H1 (cell line): ENCODE measurements around the gene MATN4. TPM values are rescaled to one million over a fixed set of nuclear protein-coding genes. Genes with fewer than 3 reads are reported as not detected.

Source experiments
- CTCF ChIA-PET: fragments of 300-600 bp; sonication (Branson Sonifier 250); formaldehyde crosslinking; loops from one replicate; lab custom pipeline; 2021; ENCODE audit not compliant: partially characterized antibody; lab: Charles Lee
- POLR2A ChIA-PET: fragments of 300-600 bp; sonication (Branson Sonifier 250); formaldehyde crosslinking; loops from one replicate; lab custom pipeline; 2021; ENCODE audit warnings: inconsistent platforms; ENCODE audit not compliant: partially characterized antibody; lab: Charles Lee
- DNase-seq, 2 experiments: peaks; one replicate each; pipeline versions ENCODE4 v3.0.0 to v3.0.0-alpha.2; 2010 to 2022; ENCODE audit warnings: low spot score in 2 of 2, low read depth in 1 of 2, mixed read lengths in 1 of 2
- FAIRE-seq: peaks from 2 replicates; lab custom pipeline; 2011; peaks lifted over from hg19 to GRCh38; lab: Jason Lieb, UNC
- H2AFZ ChIP-seq: 2 replicates; pipeline ENCODE4 v1.8.1; 2012; ENCODE audit warnings: low read length, inconsistent platforms
- H2AK5ac ChIP-seq: 2 replicates; pipeline ENCODE4 v1.6.1; 2013; ENCODE audit warnings: low read depth, low read length
- H2BK120ac ChIP-seq: replicated peaks from 2 replicates; pipeline ENCODE3; 2013; ENCODE audit warnings: low read depth, low read length, inconsistent platforms
- H2BK12ac ChIP-seq: 2 replicates; pipeline ENCODE4 v1.6.1; 2013; ENCODE audit warnings: low read depth, low read length
- H2BK15ac ChIP-seq: 2 replicates; pipeline ENCODE4 v1.6.1; 2013; ENCODE audit warnings: low read length
- H2BK20ac ChIP-seq: 2 replicates; pipeline ENCODE4 v1.6.1; 2013; ENCODE audit warnings: low read length
- H2BK5ac ChIP-seq: 2 replicates; pipeline ENCODE4 v1.6.1; 2013; ENCODE audit warnings: low read depth, low read length
- H3K14ac ChIP-seq: 2 replicates; pipeline ENCODE4 v1.6.1; 2013; ENCODE audit warnings: inconsistent platforms; ENCODE audit not compliant: insufficient read length
- H3K18ac ChIP-seq: 2 replicates; pipeline ENCODE4 v1.6.1; 2013; ENCODE audit warnings: low read length; ENCODE audit errors: extremely low read depth
- H3K23ac ChIP-seq: 2 replicates; pipeline ENCODE4 v1.6.1; 2013; ENCODE audit warnings: inconsistent platforms; ENCODE audit not compliant: insufficient read length
- H3K23me2 ChIP-seq: 2 replicates; pipeline ENCODE4 v1.6.1; 2013; ENCODE audit warnings: low read depth, low read length
- H3K27ac ChIP-seq: 2 replicates; pipeline ENCODE4 v1.6.1; 2011; ENCODE audit warnings: low read depth, low read length, inconsistent platforms
- H3K27me3 ChIP-seq, 4 experiments: replicated peaks in 1 of 4; 1 replicate in 1 of 4; 2 replicates in 3 of 4; pipeline versions ENCODE4 v1.6.1 to v1.8.1; 2011 to 2013; ENCODE audit warnings: low read length in 3 of 4, mild to moderate bottlenecking in 3 of 4, inconsistent platforms in 2 of 4, mixed read lengths in 2 of 4, moderate library complexity in 1 of 4; ENCODE audit not compliant: control insufficient read depth in 3 of 4, insufficient read depth in 3 of 4; ENCODE audit errors: extremely low read depth in 1 of 4
- H3K36me3 ChIP-seq, 4 experiments: 2 replicates each; pipeline versions ENCODE4 v1.6.1 to v1.8.1; 2011 to 2013; ENCODE audit warnings: mild to moderate bottlenecking in 4 of 4, low read length in 3 of 4, moderate library complexity in 2 of 4, control low read depth in 1 of 4, inconsistent platforms in 1 of 4; ENCODE audit not compliant: insufficient read depth in 4 of 4, control insufficient read depth in 2 of 4
- H3K4ac ChIP-seq: replicated peaks from 2 replicates; pipeline ENCODE3; 2013; ENCODE audit warnings: low read length, low read depth, mixed read lengths, inconsistent platforms; ENCODE audit not compliant: insufficient read length
- H3K4me1 ChIP-seq, 4 experiments: replicated peaks in 1 of 4; 1 replicate in 1 of 4; 2 replicates in 3 of 4; pipeline versions ENCODE4 v1.6.1 to v1.8.1; 2011 to 2013; ENCODE audit warnings: low read length in 3 of 4, inconsistent platforms in 2 of 4, mixed read lengths in 1 of 4; ENCODE audit not compliant: insufficient read depth in 4 of 4, control insufficient read depth in 3 of 4
- H3K4me2 ChIP-seq, 2 experiments: 2 replicates each; pipeline versions ENCODE4 v1.6.1 to v1.8.1; 2011 to 2013; ENCODE audit warnings: low read depth in 2 of 2, low read length in 2 of 2, control low read depth in 1 of 2, inconsistent platforms in 1 of 2, mild to moderate bottlenecking in 1 of 2; ENCODE audit not compliant: insufficient read depth in 1 of 2
- H3K4me3 ChIP-seq, 4 experiments: fragments of 200-600, 300-600 bp in 1 of 4; sonication (generic), shearing (Covaris generic), sonication (Bioruptor Twin) in 1 of 4; 2 replicates each; pipeline versions ENCODE4 v1.5.1 to v1.8.1; 2011 to 2016; ENCODE audit warnings: low read length in 4 of 4, low read depth in 3 of 4, control low read depth in 2 of 4, inconsistent platforms in 2 of 4, mild to moderate bottlenecking in 2 of 4, mixed read lengths in 1 of 4, moderate library complexity in 1 of 4; ENCODE audit not compliant: insufficient read depth in 2 of 4; ENCODE audit errors: extremely low read depth in 1 of 4
- H3K56ac ChIP-seq: replicated peaks from 2 replicates; pipeline ENCODE3; 2013; ENCODE audit warnings: low read depth, mild to moderate bottlenecking, mixed read lengths, low read length, inconsistent platforms; ENCODE audit not compliant: insufficient read length
- H3K79me1 ChIP-seq: 2 replicates; pipeline ENCODE4 v1.6.1; 2013; ENCODE audit warnings: low read depth, low read length, control low read depth
- H3K79me2 ChIP-seq, 2 experiments: 2 replicates each; pipeline versions ENCODE4 v1.6.1 to v1.8.1; 2012 to 2013; ENCODE audit warnings: low read length in 2 of 2, mild to moderate bottlenecking in 2 of 2, inconsistent platforms in 1 of 2; ENCODE audit not compliant: insufficient read depth in 2 of 2, control insufficient read depth in 1 of 2
- H3K9ac ChIP-seq, 4 experiments: replicated peaks in 1 of 4; 1 replicate in 1 of 4; 2 replicates in 3 of 4; pipeline versions ENCODE4 v1.6.1 to v1.8.1; 2011 to 2013; ENCODE audit warnings: low read depth in 3 of 4, low read length in 3 of 4, control low read depth in 2 of 4, mild to moderate bottlenecking in 2 of 4, moderate library complexity in 2 of 4, inconsistent platforms in 1 of 4; ENCODE audit errors: extremely low read depth in 1 of 4
- H3K9me3 ChIP-seq, 2 experiments: 2 replicates each; pipeline versions ENCODE4 v1.6.1 to v1.8.1; 2012 to 2013; ENCODE audit warnings: mild to moderate bottlenecking in 2 of 2, moderate library complexity in 2 of 2, control low read depth in 1 of 2, inconsistent platforms in 1 of 2, low read depth in 1 of 2, low read length in 1 of 2, mixed read lengths in 1 of 2; ENCODE audit not compliant: insufficient read depth in 2 of 2
- H4K20me1 ChIP-seq, 2 experiments: replicated peaks in 1 of 2; 2 replicates each; pipeline versions ENCODE3 to v1.8.1; 2011 to 2013; ENCODE audit warnings: inconsistent platforms in 2 of 2, low read length in 2 of 2, mild to moderate bottlenecking in 1 of 2; ENCODE audit not compliant: insufficient read depth in 2 of 2, control insufficient read depth in 1 of 2
- H4K5ac ChIP-seq: 2 replicates; pipeline ENCODE4 v1.6.1; 2013; ENCODE audit warnings: low read length, low read depth, mixed read lengths, inconsistent platforms; ENCODE audit not compliant: insufficient read length
- H4K8ac ChIP-seq: 2 replicates; pipeline ENCODE4 v1.8.0; 2013; ENCODE audit warnings: mild to moderate bottlenecking, moderate library complexity, low read length, inconsistent platforms; ENCODE audit not compliant: insufficient read depth; ENCODE audit errors: extremely low read depth
- H4K91ac ChIP-seq: replicated peaks from 2 replicates; pipeline ENCODE3; 2013; ENCODE audit warnings: low read length, mixed read lengths, inconsistent platforms; ENCODE audit not compliant: insufficient read length
- CBX8 ChIP-seq: fragments of 300-800, 300-1000 bp; sonication (generic); IDR thresholded peaks from 2 replicates; pipeline ENCODE4 v1.7.1; 2016; ENCODE audit warnings: low read depth, low read length, borderline replicate concordance
- EZH2 ChIP-seq: fragments of 200-600 bp; sonication (generic); IDR thresholded peaks from 2 replicates; pipeline ENCODE4 v1.7.1; 2012; ENCODE audit warnings: low read depth, mild to moderate bottlenecking, moderate library complexity, low read length, inconsistent platforms; ENCODE audit not compliant: severe bottlenecking
- JUN ChIP-seq: IDR thresholded peaks from 2 replicates; pipeline ENCODE4 v1.6.1; 2011; ENCODE audit warnings: low read depth, mild to moderate bottlenecking, improper control_type of control experiment, low read length
- WGBS, 2 experiments: shearing (Covaris generic) in 1 of 2; methylation state at CpG; one replicate each; pipeline versions ENCODE4 v1.1.6 to v1.1.7; 2013 to 2015; ENCODE audit warnings: low lambda C conversion rate in 2 of 2, mixed read lengths in 2 of 2, inconsistent platforms in 1 of 2, low coverage in 1 of 2, missing lambda C conversion rate in 1 of 2; ENCODE audit not compliant: insufficient replicate concordance in 2 of 2, insufficient coverage in 1 of 2, insufficient read length in 1 of 2; ENCODE audit errors: extremely low coverage in 1 of 2, missing lambda C conversion rate in 1 of 2; 5-methylcytosine and 5-hydroxymethylcytosine counted together
- polyA plus RNA-seq, 7 experiments: library from polyadenylated mRNA; depleted of rRNA in 3 of 7; stranded (reverse) in 5 of 7; unstranded in 2 of 7; fragments of >200 nt in 5 of 7; fragments of 200-250 nt in 2 of 7; gene quantifications; 1 replicate in 5 of 7; 2 replicates in 1 of 7; 4 replicates in 1 of 7; pipeline versions ENCODE4 v1.2.1 to v1.2.3, GENCODE V29; 2011 to 2013; ENCODE audit warnings: missing spikeins in 2 of 7, mixed read lengths in 2 of 7
- total RNA-seq: library from RNA; stranded (reverse); fragmentation: NEBNext Ultra II Directional; extraction: Animal tissue kit (Norgen Biotek cat#: 25700); gene quantifications from 2 replicates; pipeline ENCODE4 v1.2.1, GENCODE V29; 2021

The MATN4 gene
- total and polyA plus RNA-seq, 2 of the 8 experiments (the other 6 are each of a cell fraction or from before 2014, with no cell fraction given) = 2.1 to 4.4 TPM

DNA sequence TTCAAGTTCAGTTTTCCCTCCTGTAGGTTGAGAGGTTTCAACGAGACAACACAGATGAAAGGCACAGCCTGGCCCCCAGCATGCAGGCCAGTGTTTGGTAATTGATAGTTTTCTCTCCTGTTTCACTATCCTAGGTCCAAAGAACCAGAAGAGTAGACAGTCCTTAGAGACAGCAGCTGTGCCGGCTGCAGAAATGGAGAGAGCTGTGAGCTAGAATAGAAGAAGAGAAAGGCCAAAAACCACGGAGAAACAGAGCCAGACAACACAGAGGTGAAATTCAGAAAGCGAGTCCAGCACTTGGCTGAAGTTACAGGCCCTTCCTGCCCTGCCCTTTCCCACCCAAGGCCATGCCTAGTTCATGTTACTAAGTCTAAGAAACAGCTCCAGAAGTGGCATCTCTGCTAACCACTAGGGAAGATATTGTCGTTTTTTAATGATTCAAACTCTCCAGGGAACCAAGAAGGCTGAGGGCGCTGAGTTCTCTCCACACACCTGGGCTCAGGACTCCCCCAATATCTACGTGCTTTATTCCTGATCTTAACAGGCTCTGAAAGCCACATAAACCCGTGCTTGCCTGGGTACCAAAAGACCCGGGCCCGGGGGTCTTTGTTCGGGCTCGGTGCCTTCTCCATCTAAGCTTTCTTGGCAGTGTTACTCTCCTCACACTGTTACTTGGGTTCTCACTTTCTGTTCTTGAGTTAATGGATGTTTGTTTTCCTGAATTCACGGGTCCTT is 18.0 kb downstream of the MATN4 start:
- H3K9ac ChIP-seq = no peak overlapping the region
- H2BK5ac ChIP-seq = no peak overlapping the region
- peaks cover 7 to 11% of the 10 kb centered on the region in 2 experiments for H3K9me3 ChIP-seq
- POLR2A ChIA-PET = no interaction called here
- H4K5ac ChIP-seq = no peak overlapping the region
- no peak overlapping the region for H3K27ac ChIP-seq
- no peak overlapping the region for H2AK5ac ChIP-seq
- H3K18ac ChIP-seq = no peak overlapping the region
- no peaks in the 10 kb centered on the region for H4K20me1 ChIP-seq
- no peak overlapping the region for H4K91ac ChIP-seq
- 80% methylated on average over 13 of the region's 13 CpGs; no CpG with 5 or more reads in 1 of the 2 experiments for WGBS, 2 experiments
- no peak overlapping the region for H3K56ac ChIP-seq
- peaks cover 0 to 3% (median 0%) of the 10 kb centered on the region in 4 experiments; a peak in 3 of 7 replicates for H3K4me1 ChIP-seq
- 0 out of 8 replicates have a peak, but pooled peaks cover 0 to 3% (median 0%) of the 10 kb centered on the region in 4 experiments for H3K36me3 ChIP-seq
- no peak overlapping the region for H3K14ac ChIP-seq
- no peak overlapping the region for H2BK20ac ChIP-seq
- H3K4me2 ChIP-seq = no peak overlapping the region
- peaks cover 7% of the 10 kb centered on the region; the same call in 1 of the 2 replicates for H3K23me2 ChIP-seq
- DNase-seq (no peak), FAIRE-seq (no peak)
- H4K8ac ChIP-seq = no peak overlapping the region
- H2AFZ ChIP-seq = no peak overlapping the region; the same call in 1 of the 2 replicates
- CTCF ChIA-PET = interaction anchor here (0.6 to 6.2 kb wide), 47 partner anchors 7 to 611 kb away, joined by 3 to 104 read pairs (median 5); partner anchors contain the start of genes KCNS1, MATN4, RBPJL and SEMG1
- no peaks in the 10 kb centered on the region for H3K79me2 ChIP-seq
- no peak overlapping the region for H3K4me3 ChIP-seq
- H2BK15ac ChIP-seq = no peak overlapping the region
- no peaks in the 10 kb centered on the region for H3K79me1 ChIP-seq
- H3K27me3 ChIP-seq = peaks cover 0 to 20% (median 11%) of the 10 kb centered on the region in 4 experiments; a peak in 6 of 7 replicates
- H2BK12ac ChIP-seq = no peak overlapping the region
- no peak overlapping the region for H3K4ac ChIP-seq
- no peak overlapping the region for H3K23ac ChIP-seq
- H2BK120ac ChIP-seq = no peak overlapping the region
- TF ChIP-seq EZH2 = no peak
- no peak for TF ChIP-seq JUN
- no peak for TF ChIP-seq CBX8
